H1 (cell line): ENCODE results near the gene KCNC1. TPM values are rescaled to one million over a fixed set of nuclear protein-coding genes. Genes with fewer than 3 reads are reported as not detected.

Source experiments
- BCL11A ChIP-seq, 2 experiments: IDR thresholded peaks; one replicate each; pipeline ENCODE4 v1.6.1; 2011; ENCODE audit warnings: low read depth in 2 of 2, low read length in 2 of 2, mild to moderate bottlenecking in 2 of 2
- CREB1 ChIP-seq: IDR thresholded peaks from 2 replicates; pipeline ENCODE4 v1.6.1; 2012; ENCODE audit warnings: inconsistent platforms
- RBBP5 ChIP-seq: IDR thresholded peaks from 2 replicates; pipeline ENCODE4 v1.7.1; 2012; ENCODE audit warnings: low read depth, mild to moderate bottlenecking, inconsistent platforms, low read length, moderate library complexity, borderline replicate concordance
- RFX5 ChIP-seq: IDR thresholded peaks from 2 replicates; pipeline ENCODE4 v1.6.1; 2011; ENCODE audit warnings: low read depth, low read length, improper control_type of control experiment, borderline replicate concordance
- TEAD4 ChIP-seq: IDR thresholded peaks from 2 replicates; pipeline ENCODE4 v1.6.1; 2012; ENCODE audit warnings: low read depth, low read length, inconsistent platforms, mixed read lengths
- polyA plus RNA-seq, 7 experiments: library from polyadenylated mRNA; depleted of rRNA in 3 of 7; stranded (reverse) in 5 of 7; unstranded in 2 of 7; fragments of >200 nt in 5 of 7; fragments of 200-250 nt in 2 of 7; gene quantifications; 1 replicate in 5 of 7; 2 replicates in 1 of 7; 4 replicates in 1 of 7; pipeline versions ENCODE4 v1.2.1 to v1.2.3, GENCODE V29; 2011 to 2013; ENCODE audit warnings: missing spikeins in 2 of 7, mixed read lengths in 2 of 7
- total RNA-seq: library from RNA; stranded (reverse); fragmentation: NEBNext Ultra II Directional; extraction: Animal tissue kit (Norgen Biotek cat#: 25700); gene quantifications from 2 replicates; pipeline ENCODE4 v1.2.1, GENCODE V29; 2021

The KCNC1 gene
- total and polyA plus RNA-seq, 2 of the 8 experiments (the other 6 are each of a cell fraction or from before 2014, with no cell fraction given): 0.11 to 0.26 TPM

GRCh38 chr11:17777738-17778091 lies 43.1 kb downstream of the KCNC1 start (continued):
- no peak for TF ChIP-seq TEAD4
- TF ChIP-seq CREB1: no peak
- no peak for TF ChIP-seq RFX5
- no peak for TF ChIP-seq BCL11A (IDR thresholded peaks at IDR 0.05; ENCODE audit: low read depth in 2 of 2, low read length in 2 of 2)
- TF ChIP-seq RBBP5: no peak
